CD4-positive, CD25-positive, alpha-beta regulatory T cell (primary cell): ENCODE measurements around the gene SATB2. TPM values are rescaled to one million over a fixed set of nuclear protein-coding genes. Genes with fewer than 3 reads are reported as not detected.

ENCODE experiments used
- ATAC-seq, 2 donors: fragments of 150-1000 bp; cut with Tn5 transposase; one replicate each; pipeline ENCODE4 v1.10.0; 2021; ENCODE audit warnings: low read depth in 2 of 2, moderate number of reproducible peaks in 2 of 2, moderate library complexity in 1 of 2
- DNase-seq, 3 donors: peaks; one replicate each; pipeline versions ENCODE4 v3.0.0 to v3.0.0-alpha.2; 2012 to 2022; ENCODE audit warnings: mixed read lengths in 1 of 3
- H3K27ac ChIP-seq: one replicate; pipeline ENCODE4 v1.7.0; 2013; ENCODE audit warnings: mild to moderate bottlenecking, low read length; ENCODE audit not compliant: insufficient read depth, poor library complexity, severe bottlenecking
- H3K27me3 ChIP-seq: one replicate; pipeline ENCODE4 v1.7.0; 2013; ENCODE audit warnings: low read length; ENCODE audit not compliant: control insufficient read depth, insufficient read depth
- H3K36me3 ChIP-seq: one replicate; pipeline ENCODE4 v1.7.0; 2013; ENCODE audit warnings: mild to moderate bottlenecking, low read length, moderate library complexity; ENCODE audit not compliant: control insufficient read depth, insufficient read depth
- H3K4me1 ChIP-seq: 2 replicates; pipeline ENCODE4 v1.7.0; 2013; ENCODE audit warnings: mild to moderate bottlenecking, low read length; ENCODE audit not compliant: insufficient read depth, control insufficient read depth, poor library complexity, severe bottlenecking
- H3K4me3 ChIP-seq: one replicate; pipeline ENCODE4 v1.7.0; 2013; ENCODE audit warnings: low read depth, mild to moderate bottlenecking, low read length, moderate library complexity
- H3K9me3 ChIP-seq, 2 experiments: 1 replicate in 1 of 2; 2 replicates in 1 of 2; pipeline ENCODE4 v1.7.0; 2013; ENCODE audit warnings: low read length in 2 of 2, mild to moderate bottlenecking in 1 of 2, moderate library complexity in 1 of 2; ENCODE audit not compliant: control insufficient read depth in 2 of 2
- H3K27ac Mint-ChIP-seq, 3 donors: one replicate each; pipeline ENCODE4 v1.8.0; 2020 to 2022; ENCODE audit warnings: mild to moderate bottlenecking in 3 of 3, mixed read lengths in 3 of 3, moderate library complexity in 2 of 3
- H3K27me3 Mint-ChIP-seq: one replicate; pipeline ENCODE4 v1.8.0; 2022; ENCODE audit warnings: mild to moderate bottlenecking, mixed read lengths
- H3K36me3 Mint-ChIP-seq: one replicate; pipeline ENCODE4 v1.8.0; 2020; ENCODE audit warnings: mixed read lengths
- H3K4me1 Mint-ChIP-seq, 4 donors: one replicate each; pipeline ENCODE4 v1.8.0; 2020 to 2022; ENCODE audit warnings: mixed read lengths in 4 of 4, mild to moderate bottlenecking in 1 of 4
- H3K4me3 Mint-ChIP-seq, 4 donors: one replicate each; pipeline ENCODE4 v1.8.0; 2020 to 2022; ENCODE audit warnings: mild to moderate bottlenecking in 4 of 4, mixed read lengths in 4 of 4, moderate library complexity in 3 of 4
- H3K9me3 Mint-ChIP-seq, 7 donors: one replicate each; pipeline ENCODE4 v1.8.0; 2020 to 2022; ENCODE audit warnings: mixed read lengths in 7 of 7, mild to moderate bottlenecking in 3 of 7, moderate library complexity in 2 of 7
- polyA plus RNA-seq, 4 donors: library from polyadenylated mRNA; unstranded; fragments of 300-500 nt; fragmentation: Illumina TruSeq; gene quantifications; one replicate each; pipeline ENCODE4 v1.2.3, GENCODE V29; 2021
- total RNA-seq: library from RNA; stranded (reverse); gene quantifications from one replicate; pipeline ENCODE4 v1.2.3, GENCODE V29; 2022

SATB2 gene
- total and polyA plus RNA-seq, 5 donors from 2014 or later, result 0.05 TPM; not detected in 4

GRCh38 chr2:199464606-199465352 is 7.0 kb upstream of the SATB2 start:
- Histone ChIP-seq H3K27me3 (peaks cover 53% of the 10 kb centered on the region), H3K4me1 (peaks cover 33% of the 10 kb centered on the region), H3K9me3 (peaks cover 10 to 30% of the 10 kb centered on the region in 2 experiments), H3K36me3 (no peaks in the 10 kb centered on the region), H3K4me3 (no peak overlapping the region), H3K27ac (no peak overlapping the region)
- Mint-ChIP-seq H3K9me3 (peaks cover 0 to 27% (median 6%) of the 10 kb centered on the region in 7 donors), H3K4me3 (peak overlapping the region in 3 of 4 donors; percentile 6 to 76 (median 47)), H3K36me3 (peaks cover 3% of the 10 kb centered on the region), H3K27ac (no peak overlapping the region), H3K27me3 (peaks cover 82% of the 10 kb centered on the region), H3K4me1 (peaks cover 14 to 35% (median 19%) of the 10 kb centered on the region in 4 donors)
- no peak for DNase-seq
- ATAC-seq, result no peak

- Mint-ChIP-seq H3K9me3 (peaks cover 0 to 25% (median 7%) of the 10 kb centered on the region in 7 donors), H3K27ac (no peak overlapping the region), H3K27me3 (peaks cover 80% of the 10 kb centered on the region), H3K4me3 (peak overlapping the region in 2 of 4 donors; percentile 2 to 66), H3K4me1 (peaks cover 13 to 33% (median 21%) of the 10 kb centered on the region in 4 donors), H3K36me3 (peaks cover 3% of the 10 kb centered on the region)
- peaks cover 10 to 30% of the 10 kb centered on the region in 2 experiments for H3K9me3 ChIP-seq
- peaks cover 51% of the 10 kb centered on the region for H3K27me3 ChIP-seq
- DNase-seq (no peak), ATAC-seq (no peak)
- H3K4me3 ChIP-seq, result no peak overlapping the region
- no peak overlapping the region for H3K27ac ChIP-seq
- peaks cover 38% of the 10 kb centered on the region for H3K4me1 ChIP-seq
- no peaks in the 10 kb centered on the region for H3K36me3 ChIP-seq
Measured at GRCh38 chr2:199463708-199464605, 6.2 kb upstream of the SATB2 start.

- Histone ChIP-seq H3K4me3 (no peak overlapping the region), H3K4me1 (peaks cover 39% of the 10 kb centered on the region), H3K27ac (no peak overlapping the region), H3K9me3 (peaks cover 10 to 25% of the 10 kb centered on the region in 2 experiments), H3K27me3 (peaks cover 47% of the 10 kb centered on the region), H3K36me3 (no peaks in the 10 kb centered on the region)
- Mint-ChIP-seq H3K27me3 (peaks cover 72% of the 10 kb centered on the region), H3K36me3 (peaks cover 3% of the 10 kb centered on the region), H3K27ac (no peak overlapping the region), H3K4me3 (peak overlapping the region in 2 of 4 donors; percentile 29 to 66), H3K9me3 (peaks cover 0 to 25% (median 7%) of the 10 kb centered on the region in 7 donors), H3K4me1 (peaks cover 13 to 30% (median 20%) of the 10 kb centered on the region in 4 donors)
- DNase-seq (peak in 1 of 3 donors; percentile 43), ATAC-seq (peak in 1 of 2 donors; percentile 38)
Measured at GRCh38 chr2:199462956-199463692, 5.4 kb upstream of the SATB2 start.

GRCh38 chr2:199462347-199462955 is 4.7 kb upstream of the SATB2 start:
- no peak overlapping the region for H3K27ac ChIP-seq
- peak overlapping the region in 2 of 4 donors; percentile 10 to 29 for H3K4me3 Mint-ChIP-seq
- H3K9me3 ChIP-seq, result peaks cover 10 to 25% of the 10 kb centered on the region in 2 experiments
- peaks cover 0 to 25% (median 7%) of the 10 kb centered on the region in 7 donors for H3K9me3 Mint-ChIP-seq
- H3K4me1 Mint-ChIP-seq, result peaks cover 13 to 28% (median 18%) of the 10 kb centered on the region in 4 donors
- peaks cover 43% of the 10 kb centered on the region for H3K4me1 ChIP-seq
- DNase-seq (no peak), ATAC-seq (no peak)
- peaks cover 70% of the 10 kb centered on the region for H3K27me3 Mint-ChIP-seq
- H3K27me3 ChIP-seq, result peaks cover 43% of the 10 kb centered on the region
- H3K36me3 ChIP-seq, result no peaks in the 10 kb centered on the region
- no peak overlapping the region for H3K27ac Mint-ChIP-seq
- no peak overlapping the region for H3K4me3 ChIP-seq
- peaks cover 3% of the 10 kb centered on the region for H3K36me3 Mint-ChIP-seq

- no peak for ATAC-seq
- DNase-seq, result no peak
- H3K27me3 ChIP-seq, result peaks cover 37% of the 10 kb centered on the region
- Mint-ChIP-seq H3K27me3 (peaks cover 69% of the 10 kb centered on the region), H3K9me3 (peaks cover 0 to 25% (median 7%) of the 10 kb centered on the region in 7 donors), H3K36me3 (peaks cover 3% of the 10 kb centered on the region), H3K4me1 (peaks cover 15 to 35% (median 18%) of the 10 kb centered on the region in 4 donors), H3K4me3 (peak overlapping the region in 2 of 4 donors; percentile 10 to 75), H3K27ac (no peak overlapping the region)
- H3K36me3 ChIP-seq, result no peaks in the 10 kb centered on the region
- no peak overlapping the region for H3K27ac ChIP-seq
- no peak overlapping the region for H3K4me3 ChIP-seq
- peaks cover 10 to 25% of the 10 kb centered on the region in 2 experiments for H3K9me3 ChIP-seq
- H3K4me1 ChIP-seq, result peaks cover 49% of the 10 kb centered on the region
Measured at GRCh38 chr2:199461711-199462346, 4.1 kb upstream of the SATB2 start.

GRCh38 chr2:199460846-199461710 is 3.3 kb upstream of the SATB2 start:
- Mint-ChIP-seq H3K27ac (peak overlapping the region in 1 of 3 donors; percentile 49), H3K4me1 (peaks cover 17 to 40% (median 18%) of the 10 kb centered on the region in 4 donors), H3K4me3 (peak overlapping the region in 3 of 4 donors; percentile 4 to 91 (median 32)), H3K9me3 (peaks cover 0 to 19% (median 7%) of the 10 kb centered on the region in 7 donors), H3K27me3 (peaks cover 68% of the 10 kb centered on the region), H3K36me3 (peaks cover 3% of the 10 kb centered on the region)
- Histone ChIP-seq H3K9me3 (peaks cover 10 to 25% of the 10 kb centered on the region in 2 experiments), H3K27ac (no peak overlapping the region), H3K4me3 (no peak overlapping the region), H3K4me1 (peaks cover 55% of the 10 kb centered on the region), H3K36me3 (no peaks in the 10 kb centered on the region), H3K27me3 (peaks cover 30% of the 10 kb centered on the region)
- no peak for DNase-seq
- ATAC-seq, result no peak
